Thyroid gland (tissue), 4 donors: ENCODE data around the gene FHIT.

Source experiments
- POLR2A ChIP-seq, 2 donors: fragments of 450-650 bp; IDR thresholded peaks; one replicate each; pipeline ENCODE4 v1.6.1; 2017; ENCODE audit warnings: antibody characterized with exemption in 2 of 2, mild to moderate bottlenecking in 2 of 2, moderate library complexity in 1 of 2
- TF ChIP-seq, protein P1 (sequence below), 6 experiments: fragments of 200-600 bp in 3 of 6; fragments of 450-650 bp in 3 of 6; sonication (generic) in 3 of 6; IDR thresholded peaks; one replicate each; pipeline ENCODE4 v1.5.1; 2016 to 2019; ENCODE audit warnings: antibody characterized with exemption in 6 of 6, mild to moderate bottlenecking in 2 of 6, inconsistent platforms in 1 of 6, moderate library complexity in 1 of 6

- TF ChIP-seq, protein P1, sequence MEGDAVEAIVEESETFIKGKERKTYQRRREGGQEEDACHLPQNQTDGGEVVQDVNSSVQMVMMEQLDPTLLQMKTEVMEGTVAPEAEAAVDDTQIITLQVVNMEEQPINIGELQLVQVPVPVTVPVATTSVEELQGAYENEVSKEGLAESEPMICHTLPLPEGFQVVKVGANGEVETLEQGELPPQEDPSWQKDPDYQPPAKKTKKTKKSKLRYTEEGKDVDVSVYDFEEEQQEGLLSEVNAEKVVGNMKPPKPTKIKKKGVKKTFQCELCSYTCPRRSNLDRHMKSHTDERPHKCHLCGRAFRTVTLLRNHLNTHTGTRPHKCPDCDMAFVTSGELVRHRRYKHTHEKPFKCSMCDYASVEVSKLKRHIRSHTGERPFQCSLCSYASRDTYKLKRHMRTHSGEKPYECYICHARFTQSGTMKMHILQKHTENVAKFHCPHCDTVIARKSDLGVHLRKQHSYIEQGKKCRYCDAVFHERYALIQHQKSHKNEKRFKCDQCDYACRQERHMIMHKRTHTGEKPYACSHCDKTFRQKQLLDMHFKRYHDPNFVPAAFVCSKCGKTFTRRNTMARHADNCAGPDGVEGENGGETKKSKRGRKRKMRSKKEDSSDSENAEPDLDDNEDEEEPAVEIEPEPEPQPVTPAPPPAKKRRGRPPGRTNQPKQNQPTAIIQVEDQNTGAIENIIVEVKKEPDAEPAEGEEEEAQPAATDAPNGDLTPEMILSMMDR (IDR thresholded peaks at IDR 0.05): no peak
- no peak for TF ChIP-seq POLR2A (IDR thresholded peaks at IDR 0.05)
Measured at GRCh38 chr3:60289341-60290121, 961.7 kb downstream of the FHIT start.
